Measurements from ENCODE around the gene SAMD14.

SAMD14 gene

DNA sequence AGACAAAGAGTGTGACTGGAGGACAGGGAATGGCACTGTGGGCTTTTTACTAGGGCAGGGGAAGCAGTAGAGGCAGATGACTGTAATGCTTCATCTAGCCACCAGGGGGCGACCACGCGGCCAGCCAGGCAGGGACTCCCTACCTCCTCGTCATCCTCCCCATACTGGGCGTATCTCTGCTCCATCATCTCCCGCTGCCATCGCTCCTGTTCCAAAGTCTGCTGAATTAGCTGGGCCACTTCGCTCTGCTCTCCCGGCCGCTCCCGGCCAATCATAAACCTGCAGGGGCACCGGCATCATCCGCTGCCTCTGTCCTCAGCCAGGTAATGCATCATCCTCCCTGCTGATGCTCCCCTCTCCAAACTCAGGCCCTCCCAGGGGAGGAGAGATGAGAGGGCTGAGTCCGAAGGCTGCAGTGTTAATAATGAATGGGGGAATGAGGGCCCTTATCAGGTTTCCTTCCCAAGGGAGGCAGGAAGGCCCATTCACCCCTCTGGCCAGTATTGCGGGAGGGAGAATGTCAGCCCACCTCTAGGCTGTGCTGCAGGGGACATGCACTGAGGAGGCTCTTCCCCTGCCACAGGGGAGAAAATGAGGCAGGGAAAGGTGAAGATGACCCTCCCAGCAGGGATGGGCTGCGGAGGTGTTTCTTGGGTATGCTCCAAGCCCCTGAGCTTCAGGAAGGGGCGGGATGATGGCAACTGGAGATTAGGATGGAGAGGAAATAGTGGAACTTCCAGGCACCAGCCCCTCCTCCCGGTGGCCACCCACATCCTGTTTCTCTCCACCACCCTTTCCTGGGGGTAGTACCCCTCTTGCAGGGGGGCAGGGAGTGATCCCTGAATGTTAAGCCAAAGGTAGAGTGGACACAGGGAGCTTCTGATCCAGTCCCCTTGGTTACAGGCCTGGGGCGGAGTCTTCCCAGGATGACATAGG, 10.3 kb upstream of the SAMD14 start:
- ChIA-PET CTCF (interaction anchor here (0.6 to 9.0 kb wide), 20 partner anchors 8 to 158 kb away, joined by 3 to 98 read pairs (median 4); partner anchors contain the start of genes PDK2, PPP1R9B and SAMD14), POLR2A (interaction anchor here (1.1 to 3.3 kb wide), 2 partner anchors 9 to 11 kb away, joined by 6 to 13 read pairs; no protein-coding TSS in a partner anchor)
- Histone ChIP-seq H3K27me3 (replicated peaks in 2 of 5; ENCODE audit: control insufficient read depth in 4 of 5, insufficient read depth in 5 of 5, low read length in 4 of 5) (no peaks in the 10 kb centered on the region), H3K4me3 (ENCODE audit: control insufficient read depth in 1 of 7, extremely low read depth in 1 of 7, insufficient read depth in 4 of 7, low read depth in 2 of 7, low read length in 6 of 7) (peak overlapping the region in 5 of 7 experiments; percentile 14 to 64 (median 35)), H3K27ac (ENCODE audit: insufficient read depth in 1 of 2, low read depth in 1 of 2, low read length in 2 of 2, poor library complexity in 1 of 2, severe bottlenecking in 2 of 2) (no peak overlapping the region), H3K4me1 (ENCODE audit: control extremely low read depth in 1 of 4, control insufficient read depth in 4 of 4, insufficient read depth in 4 of 4, low read length in 3 of 4) (peaks cover 3 to 51% (median 47%) of the 10 kb centered on the region in 4 experiments), H3K36me3 (ENCODE audit: control insufficient read depth in 4 of 4, insufficient read depth in 4 of 4, low read length in 3 of 4) (peaks cover 29 to 100% (median 76%) of the 10 kb centered on the region in 4 experiments), H3K9me3 (ENCODE audit: control extremely low read depth in 1 of 5, control insufficient read depth in 4 of 5, insufficient read depth in 2 of 5, low read depth in 1 of 5, low read length in 4 of 5) (peaks cover 0 to 2% (median 0%) of the 10 kb centered on the region in 5 experiments)
- 14% methylated on average over 10 of the region's 19 CpGs for WGBS (ENCODE audit: insufficient coverage)
- DNase-seq = peak; percentile 68 to 80 (median 79)

DNA sequence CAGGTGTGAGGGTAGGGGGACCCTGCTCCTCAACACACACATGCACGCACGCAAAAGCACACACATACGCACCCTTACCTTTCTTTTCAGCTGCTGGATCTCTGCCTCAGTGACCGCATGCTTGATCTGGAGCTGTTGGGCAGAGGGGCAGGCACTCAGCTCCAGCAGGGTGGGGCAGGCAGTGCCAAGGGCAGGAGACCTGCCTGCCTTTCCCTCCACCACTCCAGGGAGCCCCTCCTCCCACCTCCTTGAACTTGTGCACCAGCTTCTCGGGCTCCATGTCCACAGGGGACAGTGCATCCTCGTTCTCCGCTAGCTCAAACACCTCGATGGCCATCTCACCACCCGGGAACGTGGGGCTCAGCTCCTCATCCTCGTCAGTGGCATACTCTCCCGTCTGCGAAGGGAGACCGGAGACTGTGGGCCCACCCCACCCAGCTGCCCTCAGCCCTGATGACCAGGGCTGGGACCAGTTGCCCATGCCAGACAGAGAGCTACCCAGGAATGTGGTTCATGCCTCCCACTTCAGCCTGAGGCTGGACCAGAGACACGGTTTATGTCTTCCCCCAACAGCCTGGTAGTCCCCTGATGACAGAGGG, 9.3 kb upstream of the SAMD14 start:
- no peak for DNase-seq
- H3K4me3 ChIP-seq (ENCODE audit: control insufficient read depth in 1 of 7, extremely low read depth in 1 of 7, insufficient read depth in 4 of 7, low read depth in 2 of 7, low read length in 6 of 7) = no peak overlapping the region
- H3K9me3 ChIP-seq (ENCODE audit: control extremely low read depth in 1 of 5, control insufficient read depth in 4 of 5, insufficient read depth in 2 of 5, low read depth in 1 of 5, low read length in 4 of 5) = peaks cover 0 to 2% (median 0%) of the 10 kb centered on the region in 5 experiments
- WGBS (ENCODE audit: insufficient coverage) = 94% methylated on average over 14 of the region's 15 CpGs
- no peaks in the 10 kb centered on the region for H3K27me3 ChIP-seq (replicated peaks in 2 of 5; ENCODE audit: control insufficient read depth in 4 of 5, insufficient read depth in 5 of 5, low read length in 4 of 5)
- H3K4me1 ChIP-seq (ENCODE audit: control extremely low read depth in 1 of 4, control insufficient read depth in 4 of 4, insufficient read depth in 4 of 4, low read length in 3 of 4) = peaks cover 3 to 42% (median 41%) of the 10 kb centered on the region in 4 experiments
- H3K36me3 ChIP-seq (ENCODE audit: control insufficient read depth in 4 of 4, insufficient read depth in 4 of 4, low read length in 3 of 4) = peaks cover 30 to 98% (median 72%) of the 10 kb centered on the region in 4 experiments
- ChIA-PET POLR2A (interaction anchor here (1.1 to 3.3 kb wide), 2 partner anchors 10 to 12 kb away, joined by 6 to 13 read pairs; no protein-coding TSS in a partner anchor), CTCF (interaction anchor here (1.0 to 9.0 kb wide), 16 partner anchors 9 to 133 kb away, joined by 3 to 98 read pairs (median 6); partner anchors contain the start of genes PDK2, PPP1R9B and SAMD14)
- no peak overlapping the region for H3K27ac ChIP-seq (ENCODE audit: insufficient read depth in 1 of 2, low read depth in 1 of 2, low read length in 2 of 2, poor library complexity in 1 of 2, severe bottlenecking in 2 of 2)

DNA sequence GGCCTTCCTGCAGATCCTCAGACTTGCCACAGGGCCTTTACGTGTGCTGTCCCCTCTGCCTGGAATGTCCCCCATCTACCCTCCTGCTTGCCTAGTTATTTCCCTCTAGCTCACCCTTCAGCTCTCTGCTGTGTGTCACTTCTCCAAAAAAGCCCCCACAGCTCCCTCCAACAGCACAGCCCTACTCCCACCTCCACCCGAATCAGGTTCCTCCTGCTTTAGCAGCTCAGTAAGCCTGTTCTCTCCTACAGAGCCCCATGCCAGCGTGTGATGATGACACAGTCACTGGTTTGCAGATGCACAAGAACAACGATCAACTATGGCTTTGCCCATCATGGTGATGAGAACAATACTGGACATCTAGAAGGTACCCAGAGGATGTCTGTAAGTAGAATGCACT, 7.1 kb upstream of the SAMD14 start:
- Histone ChIP-seq H3K4me1 (ENCODE audit: control extremely low read depth in 1 of 4, control insufficient read depth in 4 of 4, insufficient read depth in 4 of 4, low read length in 3 of 4) (peaks cover 3 to 30% (median 29%) of the 10 kb centered on the region in 4 experiments), H3K36me3 (ENCODE audit: control insufficient read depth in 4 of 4, insufficient read depth in 4 of 4, low read length in 3 of 4) (peaks cover 32 to 90% (median 57%) of the 10 kb centered on the region in 4 experiments), H3K4me3 (ENCODE audit: control insufficient read depth in 1 of 7, extremely low read depth in 1 of 7, insufficient read depth in 4 of 7, low read depth in 2 of 7, low read length in 6 of 7) (no peak overlapping the region), H3K27me3 (replicated peaks in 2 of 5; ENCODE audit: control insufficient read depth in 4 of 5, insufficient read depth in 5 of 5, low read length in 4 of 5) (no peaks in the 10 kb centered on the region), H3K9me3 (ENCODE audit: control extremely low read depth in 1 of 5, control insufficient read depth in 4 of 5, insufficient read depth in 2 of 5, low read depth in 1 of 5, low read length in 4 of 5) (peaks cover 0 to 2% (median 0%) of the 10 kb centered on the region in 5 experiments), H3K27ac (ENCODE audit: insufficient read depth in 1 of 2, low read depth in 1 of 2, low read length in 2 of 2, poor library complexity in 1 of 2, severe bottlenecking in 2 of 2) (no peak overlapping the region)
- ChIA-PET POLR2A (no interaction called here), CTCF (interaction anchor here (0.8 to 9.0 kb wide), 9 partner anchors 10 to 97 kb away, joined by 3 to 98 read pairs (median 8); partner anchors contain the start of gene PPP1R9B)
- whole genome bisulfite sequencing (ENCODE audit: insufficient coverage) = 100% methylated on average over 4 of the region's 4 CpGs
- DNase-seq = no peak

DNA sequence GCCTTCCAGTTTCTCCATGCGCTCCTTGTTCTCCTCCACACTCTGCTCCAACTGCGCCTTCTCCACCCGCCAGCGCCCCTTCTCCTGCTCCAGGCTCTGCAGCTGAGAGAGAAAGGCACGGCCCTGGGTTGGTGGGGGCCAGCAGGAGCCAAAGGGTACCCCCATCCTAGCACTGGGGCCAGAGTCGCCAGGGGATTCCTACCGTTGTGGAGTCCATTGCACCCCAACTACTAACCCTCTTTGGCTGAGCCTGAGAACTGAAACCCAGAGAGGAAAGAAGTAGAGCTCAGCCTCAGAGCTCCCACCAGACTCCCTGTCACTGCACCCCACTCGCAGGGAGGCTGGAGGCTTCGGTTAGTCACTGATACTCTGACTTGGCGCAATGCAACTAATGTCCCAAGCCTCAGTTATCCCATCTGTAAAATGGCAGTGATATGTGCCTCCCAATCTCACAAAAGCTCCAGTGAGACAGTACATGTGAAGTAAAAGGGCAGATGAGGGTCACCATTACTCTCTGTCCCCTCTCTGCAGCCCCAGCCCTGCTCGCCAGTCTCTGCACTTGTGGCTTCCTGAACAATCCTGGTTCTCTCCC, 6.2 kb upstream of the SAMD14 start:
- Histone ChIP-seq H3K27ac (ENCODE audit: insufficient read depth in 1 of 2, low read depth in 1 of 2, low read length in 2 of 2, poor library complexity in 1 of 2, severe bottlenecking in 2 of 2) (no peak overlapping the region), H3K36me3 (ENCODE audit: control insufficient read depth in 4 of 4, insufficient read depth in 4 of 4, low read length in 3 of 4) (peaks cover 32 to 82% (median 54%) of the 10 kb centered on the region in 4 experiments), H3K27me3 (replicated peaks in 2 of 5; ENCODE audit: control insufficient read depth in 4 of 5, insufficient read depth in 5 of 5, low read length in 4 of 5) (no peaks in the 10 kb centered on the region), H3K9me3 (ENCODE audit: control extremely low read depth in 1 of 5, control insufficient read depth in 4 of 5, insufficient read depth in 2 of 5, low read depth in 1 of 5, low read length in 4 of 5) (no peaks in the 10 kb centered on the region), H3K4me1 (ENCODE audit: control extremely low read depth in 1 of 4, control insufficient read depth in 4 of 4, insufficient read depth in 4 of 4, low read length in 3 of 4) (peaks cover 3 to 22% (median 21%) of the 10 kb centered on the region in 4 experiments), H3K4me3 (ENCODE audit: control insufficient read depth in 1 of 7, extremely low read depth in 1 of 7, insufficient read depth in 4 of 7, low read depth in 2 of 7, low read length in 6 of 7) (no peak overlapping the region)
- 99% methylated on average over 8 of the region's 11 CpGs for WGBS (ENCODE audit: insufficient coverage)
- POLR2A ChIA-PET = no interaction called here
- CTCF ChIA-PET = interaction anchor here (0.8 to 9.0 kb wide), 7 partner anchors 10 to 33 kb away, joined by 3 to 98 read pairs (median 4); no protein-coding TSS in a partner anchor
- DNase-seq = no peak

DNA sequence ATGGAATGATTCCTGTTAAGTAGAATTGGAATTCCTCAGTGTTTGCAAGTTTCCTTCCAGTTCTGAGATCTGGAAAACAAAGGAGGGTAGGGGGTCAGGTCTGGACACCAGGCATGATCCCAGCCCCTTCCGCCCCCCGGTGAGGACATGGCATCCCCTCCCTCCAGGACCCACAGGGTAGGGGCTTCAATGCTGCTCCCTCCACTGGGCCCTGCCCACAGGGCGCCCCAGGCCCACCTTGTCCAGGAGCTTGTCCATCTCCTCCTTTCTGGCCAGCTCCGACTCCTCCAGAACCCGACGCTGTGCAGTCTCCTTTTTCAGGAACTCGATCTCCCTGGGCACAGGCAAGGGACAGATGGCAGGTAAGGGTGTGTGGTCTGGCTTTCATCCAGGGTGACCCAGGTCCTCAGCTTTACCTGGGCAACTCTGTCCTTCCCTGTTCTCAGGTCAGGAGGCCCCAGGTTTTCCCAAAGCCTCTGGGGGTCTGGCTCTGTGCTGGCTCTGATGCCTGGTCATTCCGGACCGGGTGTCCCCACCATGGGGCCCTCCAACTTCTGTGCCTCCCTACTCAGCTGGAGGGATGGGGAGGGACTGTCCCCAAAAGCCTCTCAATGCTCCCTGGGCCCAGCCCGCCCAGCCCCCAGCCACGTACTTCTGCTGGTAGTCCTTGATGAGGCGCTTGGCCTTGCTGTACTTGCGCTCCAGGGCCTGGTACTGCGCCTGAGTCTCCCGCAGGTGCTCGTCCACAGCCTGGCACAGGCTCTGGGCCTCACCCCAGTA, 5.5 kb upstream of the SAMD14 start:
- CTCF ChIA-PET = interaction anchor here (0.8 to 9.0 kb wide), 5 partner anchors 11 to 34 kb away, joined by 3 to 98 read pairs (median 8); no protein-coding TSS in a partner anchor
- peaks cover 32 to 75% (median 49%) of the 10 kb centered on the region in 4 experiments for H3K36me3 ChIP-seq (ENCODE audit: control insufficient read depth in 4 of 4, insufficient read depth in 4 of 4, low read length in 3 of 4)
- 92% methylated on average over 13 of the region's 16 CpGs for WGBS (ENCODE audit: insufficient coverage)

More for the DNA sequence above, 5.5 kb upstream of the SAMD14 start:
- H3K4me1 ChIP-seq (ENCODE audit: control extremely low read depth in 1 of 4, control insufficient read depth in 4 of 4, insufficient read depth in 4 of 4, low read length in 3 of 4) = peaks cover 3 to 20% (median 19%) of the 10 kb centered on the region in 4 experiments
- no peak overlapping the region for H3K4me3 ChIP-seq (ENCODE audit: control insufficient read depth in 1 of 7, extremely low read depth in 1 of 7, insufficient read depth in 4 of 7, low read depth in 2 of 7, low read length in 6 of 7)
- no peak overlapping the region for H3K27ac ChIP-seq (ENCODE audit: insufficient read depth in 1 of 2, low read depth in 1 of 2, low read length in 2 of 2, poor library complexity in 1 of 2, severe bottlenecking in 2 of 2)
- H3K27me3 ChIP-seq (replicated peaks in 2 of 5; ENCODE audit: control insufficient read depth in 4 of 5, insufficient read depth in 5 of 5, low read length in 4 of 5) = peaks cover 0 to 7% (median 4%) of the 10 kb centered on the region in 5 experiments
- POLR2A ChIA-PET = no interaction called here
- H3K9me3 ChIP-seq (ENCODE audit: control extremely low read depth in 1 of 5, control insufficient read depth in 4 of 5, insufficient read depth in 2 of 5, low read depth in 1 of 5, low read length in 4 of 5) = no peaks in the 10 kb centered on the region
- no peak for DNase-seq
